Measurements from ENCODE around the gene CIC. TPM values are rescaled to one million over a fixed set of nuclear protein-coding genes. Genes with fewer than 3 reads are reported as not detected.

CIC gene
- total RNA-seq, 1 experiment from 2014 or later = 54.0 TPM

DNA sequence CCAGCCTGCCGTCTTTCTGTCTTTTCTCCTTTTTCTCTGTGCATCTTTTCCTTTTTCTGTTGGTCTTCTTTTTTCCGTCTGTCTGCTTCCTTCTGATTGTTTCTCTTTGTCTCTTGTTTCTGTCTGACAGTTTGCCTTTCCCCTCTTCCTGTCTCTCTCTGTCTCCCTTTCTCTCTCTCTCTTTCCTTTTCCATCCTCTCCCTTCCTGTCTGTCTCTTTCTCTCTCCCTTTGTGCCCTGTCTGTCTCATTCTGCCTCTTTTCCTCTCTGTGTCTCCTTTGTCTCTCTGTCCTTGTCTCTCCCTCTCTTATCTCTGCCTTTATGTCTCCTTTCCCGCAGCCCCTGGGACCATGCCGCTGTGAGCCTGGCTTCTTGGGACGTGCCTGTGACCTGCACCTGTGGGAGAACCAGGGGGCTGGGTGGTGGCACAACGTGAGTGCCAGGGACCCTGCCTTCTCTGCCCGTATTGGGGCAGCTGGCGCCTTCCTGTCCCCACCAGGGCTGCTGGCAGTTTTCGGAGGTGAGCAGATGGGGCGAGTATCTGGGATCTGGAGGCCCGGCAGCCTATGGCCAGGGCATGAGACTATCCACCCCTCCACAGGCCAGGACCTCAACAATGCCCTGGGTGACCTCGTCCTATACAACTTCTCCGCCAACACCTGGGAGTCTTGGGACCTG, 65.8 kb downstream of the CIC start:
- Histone ChIP-seq H2BK15ac (ENCODE audit: low read depth, low read length) (no peak overlapping the region), H3K14ac (ENCODE audit: insufficient read depth, low read length) (no peak overlapping the region), H2BK12ac (ENCODE audit: insufficient read length, low read depth, low read length) (no peak overlapping the region), H2AFZ (ENCODE audit: low read length) (no peak overlapping the region), H3K27ac (ENCODE audit: insufficient read length, low read depth, low read length) (no peak overlapping the region), H4K5ac (ENCODE audit: insufficient read length, low read depth, low read length) (no peak overlapping the region), H3K4ac (ENCODE audit: low read depth, low read length) (no peak overlapping the region), H3K23me2 (ENCODE audit: insufficient read length, low read depth, low read length, poor library complexity, severe bottlenecking) (no peaks in the 10 kb centered on the region), H3T11ph (ENCODE audit: low read length) (no peak overlapping the region), H2BK5ac (ENCODE audit: insufficient read length, low read length) (no peak overlapping the region), H3K79me1 (ENCODE audit: insufficient read depth, low read depth, low read length, poor library complexity, severe bottlenecking) (peaks cover 3% of the 10 kb centered on the region), H3K23ac (ENCODE audit: insufficient read length, low read depth, low read length) (no peak overlapping the region), H3K9ac (ENCODE audit: extremely low read depth, insufficient read length, low read length) (no peak overlapping the region), H3K27me3 (ENCODE audit: insufficient read depth, low read length) (no peaks in the 10 kb centered on the region), H4K91ac (ENCODE audit: insufficient read length, low read depth, low read length) (no peak overlapping the region), H3K4me1 (ENCODE audit: insufficient read depth, low read length) (no peaks in the 10 kb centered on the region), H3K9me3 (ENCODE audit: control insufficient read depth, low read depth, low read length) (no peaks in the 10 kb centered on the region), H3K56ac (ENCODE audit: insufficient read length, low read depth, low read length) (no peak overlapping the region), H3K4me2 (ENCODE audit: insufficient read depth, insufficient read length, low read length) (no peak overlapping the region), H2BK120ac (ENCODE audit: low read depth, low read length, poor library complexity, severe bottlenecking) (no peak overlapping the region), H3K79me2 (ENCODE audit: insufficient read depth, low read length) (0 out of 2 replicates have a peak, but pooled peaks cover 2% of the 10 kb centered on the region), H2BK20ac (ENCODE audit: low read depth, low read length, poor library complexity, severe bottlenecking) (no peak overlapping the region), H4K8ac (replicated peaks; ENCODE audit: insufficient read length, low read depth, low read length) (no peak overlapping the region), H3K18ac (ENCODE audit: insufficient read length, low read depth, low read length) (no peak overlapping the region), H4K20me1 (ENCODE audit: control insufficient read depth, insufficient read depth, insufficient read length) (no peaks in the 10 kb centered on the region), H2AK5ac (ENCODE audit: insufficient read length, low read length) (no peak overlapping the region)
- peaks cover 9% of the 10 kb centered on the region in 2 experiments for H3K4me1 Mint-ChIP-seq
- TF ChIP-seq, protein P1, sequence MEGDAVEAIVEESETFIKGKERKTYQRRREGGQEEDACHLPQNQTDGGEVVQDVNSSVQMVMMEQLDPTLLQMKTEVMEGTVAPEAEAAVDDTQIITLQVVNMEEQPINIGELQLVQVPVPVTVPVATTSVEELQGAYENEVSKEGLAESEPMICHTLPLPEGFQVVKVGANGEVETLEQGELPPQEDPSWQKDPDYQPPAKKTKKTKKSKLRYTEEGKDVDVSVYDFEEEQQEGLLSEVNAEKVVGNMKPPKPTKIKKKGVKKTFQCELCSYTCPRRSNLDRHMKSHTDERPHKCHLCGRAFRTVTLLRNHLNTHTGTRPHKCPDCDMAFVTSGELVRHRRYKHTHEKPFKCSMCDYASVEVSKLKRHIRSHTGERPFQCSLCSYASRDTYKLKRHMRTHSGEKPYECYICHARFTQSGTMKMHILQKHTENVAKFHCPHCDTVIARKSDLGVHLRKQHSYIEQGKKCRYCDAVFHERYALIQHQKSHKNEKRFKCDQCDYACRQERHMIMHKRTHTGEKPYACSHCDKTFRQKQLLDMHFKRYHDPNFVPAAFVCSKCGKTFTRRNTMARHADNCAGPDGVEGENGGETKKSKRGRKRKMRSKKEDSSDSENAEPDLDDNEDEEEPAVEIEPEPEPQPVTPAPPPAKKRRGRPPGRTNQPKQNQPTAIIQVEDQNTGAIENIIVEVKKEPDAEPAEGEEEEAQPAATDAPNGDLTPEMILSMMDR (conservative IDR thresholded peaks at IDR 0.05) = no peak
- DNase-seq = no peak
- no peak overlapping the region for H3K27ac Mint-ChIP-seq
- no peaks in the 10 kb centered on the region for H3K9me3 Mint-ChIP-seq
- no CpG with 5 or more reads among the region's 13 CpGs for WGBS (ENCODE audit: extremely low coverage, insufficient read length, low lambda C conversion rate)
- no peak overlapping the region for H3K4me3 Mint-ChIP-seq
- H3K36me3 Mint-ChIP-seq (ENCODE audit: insufficient read depth in 1 of 3, low read depth in 3 of 3) = peaks cover 1 to 12% (median 3%) of the 10 kb centered on the region in 3 experiments; a peak in 4 of 7 replicates
- no peaks in the 10 kb centered on the region for H3K27me3 Mint-ChIP-seq (ENCODE audit: low read depth)
